DOHH2 (cell line): ENCODE data around the gene SLC6A19.

ENCODE experiments used
- H3F3A ChIP-seq: fragments of 200-600 bp; sonication (generic), shearing (Covaris generic); 2 replicates; pipeline ENCODE4 v1.6.0; 2016; ENCODE audit warnings: antibody characterized with exemption, mild to moderate bottlenecking; ENCODE audit not compliant: control insufficient read depth, insufficient read depth
- H3K27ac ChIP-seq: fragments of 200-600 bp; sonication (generic); 2 replicates; pipeline ENCODE4 v1.5.1; 2014; ENCODE audit warnings: low read depth, mild to moderate bottlenecking, low read length, moderate library complexity
- H3K27me3 ChIP-seq: fragments of 200-600 bp; sonication (generic); 2 replicates; pipeline ENCODE4 v1.6.1; 2014; ENCODE audit warnings: mild to moderate bottlenecking, low read length, mixed read lengths; ENCODE audit not compliant: control insufficient read depth
- H3K36me3 ChIP-seq: fragments of 200-600 bp; sonication (generic); 2 replicates; pipeline ENCODE4 v1.6.1; 2014; ENCODE audit warnings: mild to moderate bottlenecking, low read length, moderate library complexity, mixed read lengths; ENCODE audit not compliant: control insufficient read depth
- H3K4me1 ChIP-seq: fragments of 200-600 bp; sonication (generic); 2 replicates; pipeline ENCODE4 v1.6.1; 2014; ENCODE audit warnings: mild to moderate bottlenecking, low read length, mixed read lengths; ENCODE audit not compliant: control insufficient read depth
- H3K4me2 ChIP-seq: fragments of 200-600 bp; sonication (generic); 2 replicates; pipeline ENCODE4 v1.6.0; 2014; ENCODE audit warnings: mild to moderate bottlenecking, low read length, moderate library complexity
- H3K4me3 ChIP-seq: fragments of 200-600 bp; sonication (generic); 2 replicates; pipeline ENCODE4 v1.5.1; 2014; ENCODE audit warnings: mild to moderate bottlenecking, low read length, mixed read lengths
- H3K79me2 ChIP-seq: fragments of 200-600 bp; sonication (generic); 2 replicates; pipeline ENCODE4 v1.6.1; 2014; ENCODE audit warnings: mild to moderate bottlenecking, low read length, mixed read lengths; ENCODE audit not compliant: control insufficient read depth
- H3K9me2 ChIP-seq: fragments of 200-600 bp; sonication (generic); replicated peaks from 2 replicates; pipeline ENCODE4 v1.6.1; 2014; ENCODE audit warnings: mild to moderate bottlenecking, low read length, mixed read lengths; ENCODE audit not compliant: control insufficient read depth
- H3K9me3 ChIP-seq: fragments of 200-600 bp; sonication (generic); 2 replicates; pipeline ENCODE4 v1.6.1; 2014; ENCODE audit warnings: antibody characterized with exemption, low read length, mixed read lengths; ENCODE audit not compliant: control insufficient read depth, insufficient read depth
- H4K20me1 ChIP-seq: fragments of 200-600 bp; sonication (generic); 2 replicates; pipeline ENCODE4 v1.6.0; 2014; ENCODE audit warnings: low read depth, mild to moderate bottlenecking, antibody characterized with exemption, low read length, moderate library complexity; ENCODE audit not compliant: control insufficient read depth, insufficient read depth
- EZH2phosphoT487 ChIP-seq: fragments of 200-600 bp; sonication (generic); IDR thresholded peaks from 2 replicates; pipeline ENCODE4 v1.6.1; 2017; ENCODE audit warnings: borderline replicate concordance, mild to moderate bottlenecking, antibody characterized with exemption, low read length, moderate library complexity, mixed read lengths
- TF ChIP-seq, protein P1 (sequence below): fragments of 200-600 bp; sonication (generic); IDR thresholded peaks from one replicate; pipeline ENCODE4 v1.5.1; 2014; ENCODE audit warnings: antibody characterized with exemption, mild to moderate bottlenecking, low read depth, low read length; ENCODE audit not compliant: poor library complexity, severe bottlenecking

Gene SLC6A19

GRCh38 chr5:1153428-1153827 is 48.0 kb upstream of the SLC6A19 start:
- Histone ChIP-seq H3K9me3 (no peaks in the 10 kb centered on the region), H3K79me2 (no peaks in the 10 kb centered on the region), H3K4me2 (no peak overlapping the region), H3K4me1 (peaks cover 5% of the 10 kb centered on the region), H3K27me3 (0 out of 2 replicates have a peak, but pooled peaks cover 11% of the 10 kb centered on the region), H3F3A (no peaks in the 10 kb centered on the region), H4K20me1 (no peaks in the 10 kb centered on the region), H3K4me3 (no peak overlapping the region), H3K27ac (no peak overlapping the region), H3K9me2 (no peaks in the 10 kb centered on the region), H3K36me3 (no peaks in the 10 kb centered on the region)
- no peak for TF ChIP-seq EZH2phosphoT487
- TF ChIP-seq, protein P1, sequence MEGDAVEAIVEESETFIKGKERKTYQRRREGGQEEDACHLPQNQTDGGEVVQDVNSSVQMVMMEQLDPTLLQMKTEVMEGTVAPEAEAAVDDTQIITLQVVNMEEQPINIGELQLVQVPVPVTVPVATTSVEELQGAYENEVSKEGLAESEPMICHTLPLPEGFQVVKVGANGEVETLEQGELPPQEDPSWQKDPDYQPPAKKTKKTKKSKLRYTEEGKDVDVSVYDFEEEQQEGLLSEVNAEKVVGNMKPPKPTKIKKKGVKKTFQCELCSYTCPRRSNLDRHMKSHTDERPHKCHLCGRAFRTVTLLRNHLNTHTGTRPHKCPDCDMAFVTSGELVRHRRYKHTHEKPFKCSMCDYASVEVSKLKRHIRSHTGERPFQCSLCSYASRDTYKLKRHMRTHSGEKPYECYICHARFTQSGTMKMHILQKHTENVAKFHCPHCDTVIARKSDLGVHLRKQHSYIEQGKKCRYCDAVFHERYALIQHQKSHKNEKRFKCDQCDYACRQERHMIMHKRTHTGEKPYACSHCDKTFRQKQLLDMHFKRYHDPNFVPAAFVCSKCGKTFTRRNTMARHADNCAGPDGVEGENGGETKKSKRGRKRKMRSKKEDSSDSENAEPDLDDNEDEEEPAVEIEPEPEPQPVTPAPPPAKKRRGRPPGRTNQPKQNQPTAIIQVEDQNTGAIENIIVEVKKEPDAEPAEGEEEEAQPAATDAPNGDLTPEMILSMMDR: no peak

GRCh38 chr5:1155191-1156032 is 46.0 kb upstream of the SLC6A19 start:
- H3K9me2 ChIP-seq: no peaks in the 10 kb centered on the region
- no peak for TF ChIP-seq EZH2phosphoT487
- TF ChIP-seq, protein P1: no peak
- H3K27ac ChIP-seq: no peak overlapping the region
- H3K9me3 ChIP-seq: no peaks in the 10 kb centered on the region
- no peaks in the 10 kb centered on the region for H3F3A ChIP-seq
- no peaks in the 10 kb centered on the region for H3K79me2 ChIP-seq
- H3K4me3 ChIP-seq: no peak overlapping the region
- H3K4me1 ChIP-seq: peaks cover 5% of the 10 kb centered on the region
- no peaks in the 10 kb centered on the region for H3K36me3 ChIP-seq
- no peaks in the 10 kb centered on the region for H4K20me1 ChIP-seq
- no peak overlapping the region for H3K4me2 ChIP-seq
- 0 out of 2 replicates have a peak, but pooled peaks cover 8% of the 10 kb centered on the region for H3K27me3 ChIP-seq

DNA sequence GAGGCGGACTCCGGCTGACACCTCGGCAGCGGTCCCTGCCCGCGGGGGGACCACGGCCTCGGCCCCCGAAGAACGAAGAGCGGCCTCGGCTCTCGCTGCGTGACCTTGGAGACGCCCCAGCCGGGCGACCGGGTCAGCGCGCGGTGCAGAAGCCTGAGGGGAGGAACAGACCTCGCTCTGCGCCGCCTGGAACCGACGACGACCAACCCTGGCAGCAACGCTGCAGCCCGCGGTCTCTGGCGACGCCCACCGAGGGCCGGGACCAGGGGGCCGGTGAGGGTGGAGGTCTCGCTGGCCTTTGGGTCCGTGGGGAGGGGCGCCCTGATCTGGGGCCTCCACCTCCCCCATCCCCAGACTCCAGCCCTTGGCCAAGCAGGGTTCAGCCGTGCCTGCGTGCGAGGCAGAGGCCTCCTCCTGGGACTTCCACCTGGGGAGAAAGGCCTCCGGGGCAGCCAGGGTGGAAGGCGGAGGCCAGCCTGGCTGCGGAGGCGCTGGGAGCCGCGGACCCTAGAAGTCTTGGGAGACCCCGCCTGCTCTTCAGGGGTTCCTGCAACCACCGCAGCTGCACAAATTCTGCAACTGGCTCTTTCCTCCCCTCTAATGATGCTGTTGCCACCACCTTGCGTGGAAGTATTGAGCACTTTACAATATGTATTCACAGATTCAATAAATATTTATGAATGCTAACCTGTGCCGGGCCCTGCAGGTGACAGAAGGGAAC is 45.2 kb upstream of the SLC6A19 start:
- H3K27ac ChIP-seq: no peak overlapping the region
- no peaks in the 10 kb centered on the region for H3K9me2 ChIP-seq
- H3K36me3 ChIP-seq: no peaks in the 10 kb centered on the region
- H3K27me3 ChIP-seq: 0 out of 2 replicates have a peak, but pooled peaks cover 8% of the 10 kb centered on the region
- peaks cover 5% of the 10 kb centered on the region for H3K4me1 ChIP-seq
- no peak for TF ChIP-seq EZH2phosphoT487
- TF ChIP-seq, protein P1: no peak
- H3K9me3 ChIP-seq: no peaks in the 10 kb centered on the region
- H3K4me3 ChIP-seq: no peak overlapping the region
- no peaks in the 10 kb centered on the region for H3K79me2 ChIP-seq
- H3F3A ChIP-seq: no peaks in the 10 kb centered on the region
- H4K20me1 ChIP-seq: no peaks in the 10 kb centered on the region
- H3K4me2 ChIP-seq: no peak overlapping the region
